Measurements from ENCODE around the gene TUBB4B.

DNA sequence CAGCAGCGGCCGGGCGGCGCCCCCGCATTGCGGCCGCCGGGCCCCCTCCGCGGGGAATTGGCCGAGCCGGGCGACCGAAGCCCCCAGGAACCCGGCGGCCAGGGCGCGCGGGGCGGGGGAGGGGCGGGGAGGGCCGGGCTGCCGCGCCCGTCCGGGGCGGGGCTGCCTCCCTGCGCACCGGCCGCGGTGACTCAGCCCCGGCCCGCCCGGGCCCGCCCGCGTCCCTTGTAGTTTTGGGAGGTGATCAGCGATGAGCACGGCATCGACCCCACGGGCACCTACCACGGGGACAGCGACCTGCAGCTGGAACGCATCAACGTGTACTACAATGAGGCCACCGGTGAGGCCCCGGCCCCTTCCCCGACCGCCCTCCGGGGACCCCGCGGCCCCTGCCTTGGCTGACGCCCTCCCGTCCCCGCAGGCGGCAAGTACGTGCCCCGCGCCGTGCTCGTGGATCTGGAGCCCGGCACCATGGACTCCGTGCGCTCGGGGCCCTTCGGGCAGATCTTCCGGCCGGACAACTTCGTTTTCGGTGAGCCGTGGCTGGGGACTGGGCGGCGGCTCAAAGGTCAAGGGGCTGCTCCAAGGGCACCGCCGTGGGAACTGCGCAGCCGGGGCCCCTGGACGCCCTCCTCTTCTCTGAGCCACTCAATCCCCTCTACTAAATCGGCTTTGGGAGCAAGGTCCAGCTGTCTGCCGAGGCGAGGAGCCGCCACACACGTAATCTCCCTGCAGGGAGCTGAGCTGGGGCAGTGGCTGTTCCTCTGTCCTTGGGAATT, 592 bp downstream of the TUBB4B start:
- TF ChIP-seq EZH2 (IDR thresholded peaks at IDR 0.05; ENCODE audit: borderline replicate concordance, low read length): no peak
- TF ChIP-seq, protein P1, sequence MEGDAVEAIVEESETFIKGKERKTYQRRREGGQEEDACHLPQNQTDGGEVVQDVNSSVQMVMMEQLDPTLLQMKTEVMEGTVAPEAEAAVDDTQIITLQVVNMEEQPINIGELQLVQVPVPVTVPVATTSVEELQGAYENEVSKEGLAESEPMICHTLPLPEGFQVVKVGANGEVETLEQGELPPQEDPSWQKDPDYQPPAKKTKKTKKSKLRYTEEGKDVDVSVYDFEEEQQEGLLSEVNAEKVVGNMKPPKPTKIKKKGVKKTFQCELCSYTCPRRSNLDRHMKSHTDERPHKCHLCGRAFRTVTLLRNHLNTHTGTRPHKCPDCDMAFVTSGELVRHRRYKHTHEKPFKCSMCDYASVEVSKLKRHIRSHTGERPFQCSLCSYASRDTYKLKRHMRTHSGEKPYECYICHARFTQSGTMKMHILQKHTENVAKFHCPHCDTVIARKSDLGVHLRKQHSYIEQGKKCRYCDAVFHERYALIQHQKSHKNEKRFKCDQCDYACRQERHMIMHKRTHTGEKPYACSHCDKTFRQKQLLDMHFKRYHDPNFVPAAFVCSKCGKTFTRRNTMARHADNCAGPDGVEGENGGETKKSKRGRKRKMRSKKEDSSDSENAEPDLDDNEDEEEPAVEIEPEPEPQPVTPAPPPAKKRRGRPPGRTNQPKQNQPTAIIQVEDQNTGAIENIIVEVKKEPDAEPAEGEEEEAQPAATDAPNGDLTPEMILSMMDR (IDR thresholded peaks at IDR 0.05; ENCODE audit: low read length): no peak
